WTC11 (cell line): Measurements from ENCODE around the gene LMOD3. TPM values are rescaled to one million over a fixed set of nuclear protein-coding genes. Genes with fewer than 3 reads are reported as not detected.

Source experiments
- ATAC-seq: fragments of 200-7000 bp; cut with Tn5 transposase; 2 replicates; pipeline ENCODE4 v1.10.0; 2021; ENCODE audit warnings: mild to moderate bottlenecking, moderate library complexity
- CTCF ChIA-PET: fragments of 300-600 bp; sonication (Branson Sonifier 250); formaldehyde crosslinking; loops from one replicate; lab custom pipeline; 2021; ENCODE audit warnings: antibody characterized with exemption; lab: Charles Lee
- POLR2A ChIA-PET: fragments of 350-600 bp; sonication (Branson Sonifier 250); formaldehyde crosslinking; loops from one replicate; lab custom pipeline; 2021; ENCODE audit warnings: antibody characterized with exemption; lab: Charles Lee
- DNase-seq: peaks from one replicate; pipeline ENCODE4 v3.0.0; 2021; ENCODE audit warnings: low spot score
- H3K27ac Mint-ChIP-seq: 2 replicates; pipeline ENCODE4 v1.8.0; 2021; ENCODE audit warnings: mixed read lengths
- H3K27me3 Mint-ChIP-seq: 2 replicates; pipeline ENCODE4 v1.8.0; 2021; ENCODE audit warnings: low read depth, mild to moderate bottlenecking, moderate library complexity, mixed read lengths
- H3K36me3 Mint-ChIP-seq: 2 replicates; pipeline ENCODE4 v1.8.0; 2021; ENCODE audit warnings: mixed read lengths
- H3K4me1 Mint-ChIP-seq: 2 replicates; pipeline ENCODE4 v1.8.0; 2022; ENCODE audit warnings: mixed read lengths
- H3K4me3 Mint-ChIP-seq: 2 replicates; pipeline ENCODE4 v1.8.0; 2021; ENCODE audit warnings: mild to moderate bottlenecking, moderate library complexity, mixed read lengths
- H3K9me3 Mint-ChIP-seq: 2 replicates; pipeline ENCODE4 v1.8.0; 2021; ENCODE audit warnings: mixed read lengths
- ZNF263 ChIP-seq: sonication (generic); formaldehyde crosslinking; IDR thresholded peaks from 2 replicates; pipeline ENCODE4 v1.8.1; 2022; ENCODE audit warnings: low read depth, mild to moderate bottlenecking, moderate library complexity, missing genetic modification reagents
- total RNA-seq: library from RNA; stranded (reverse); gene quantifications from 3 replicates; pipeline ENCODE4 v1.2.3, GENCODE V29; 2021
- TF ChIP-seq, protein P1 (sequence below): sonication (generic); formaldehyde crosslinking; IDR thresholded peaks from 2 replicates; pipeline ENCODE4 v1.8.1; 2022; ENCODE audit warnings: low read depth, missing genetic modification reagents, borderline replicate concordance

LMOD3 gene
- total RNA-seq, 1 experiment from 2014 or later, result not detected

GRCh38 chr3:69058180-69058946 lies 64.0 kb downstream of the LMOD3 start:
- ATAC-seq, result no peak
- Mint-ChIP-seq H3K4me1 (no peaks in the 10 kb centered on the region), H3K36me3 (peaks cover 68% of the 10 kb centered on the region), H3K27me3 (no peaks in the 10 kb centered on the region), H3K4me3 (no peak overlapping the region), H3K9me3 (no peaks in the 10 kb centered on the region), H3K27ac (no peak overlapping the region)
- TF ChIP-seq ZNF263 (CRISPR knock-in tag), result no peak
- TF ChIP-seq, protein P1, sequence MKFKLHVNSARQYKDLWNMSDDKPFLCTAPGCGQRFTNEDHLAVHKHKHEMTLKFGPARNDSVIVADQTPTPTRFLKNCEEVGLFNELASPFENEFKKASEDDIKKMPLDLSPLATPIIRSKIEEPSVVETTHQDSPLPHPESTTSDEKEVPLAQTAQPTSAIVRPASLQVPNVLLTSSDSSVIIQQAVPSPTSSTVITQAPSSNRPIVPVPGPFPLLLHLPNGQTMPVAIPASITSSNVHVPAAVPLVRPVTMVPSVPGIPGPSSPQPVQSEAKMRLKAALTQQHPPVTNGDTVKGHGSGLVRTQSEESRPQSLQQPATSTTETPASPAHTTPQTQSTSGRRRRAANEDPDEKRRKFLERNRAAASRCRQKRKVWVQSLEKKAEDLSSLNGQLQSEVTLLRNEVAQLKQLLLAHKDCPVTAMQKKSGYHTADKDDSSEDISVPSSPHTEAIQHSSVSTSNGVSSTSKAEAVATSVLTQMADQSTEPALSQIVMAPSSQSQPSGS (CRISPR knock-in tag), result no peak
- ChIA-PET POLR2A (no interaction called here), CTCF (interaction anchor here (0.5 to 0.7 kb wide), 2 partner anchors 35 to 43 kb away, joined by 3 to 5 read pairs; no protein-coding TSS in a partner anchor)
- no peak for DNase-seq

Other genes with a start within 250 kb of the LMOD3 start
- gene TAFA4, start 190.0 kb downstream of the LMOD3 start, total RNA-seq, result 4.2 to 6.6 TPM (median 6.3 TPM) in 3 replicates
- 26.2 to 32.9 TPM (median 27.7 TPM) in 3 replicates for gene EOGT, start 108.9 kb downstream of the LMOD3 start, total RNA-seq
- gene TMF1, start 70.3 kb downstream of the LMOD3 start, total RNA-seq, result 18.8 to 23.9 TPM (median 20.6 TPM) in 3 replicates
- 69.6 to 75.9 TPM (median 75.0 TPM) in 3 replicates for gene UBA3, start 42.2 kb downstream of the LMOD3 start, total RNA-seq
- 28.4 to 30.8 TPM (median 29.9 TPM) in 3 replicates for gene ARL6IP5, start 37.7 kb downstream of the LMOD3 start, total RNA-seq